HCT116 (cell line): ENCODE data around the gene PNLDC1. TPM values are rescaled to one million over a fixed set of nuclear protein-coding genes. Genes with fewer than 3 reads are reported as not detected.

Source experiments
- ATAC-seq: fragments of 200-7000 bp; cut with Tn5 transposase; 2 replicates; pipeline ENCODE4 v1.9.1; 2020; ENCODE audit warnings: mild to moderate bottlenecking, moderate library complexity
- BruUV-seq: library from RNA; stranded (reverse); fragments of 400-500 nt; replicated peaks from 2 replicates; lab custom pipeline; 2021; lab: Mats Ljungman, UMichigan
- CTCF ChIA-PET: fragments of 300-600 bp; sonication (Branson Sonifier 250); formaldehyde crosslinking; loops from one replicate; lab custom pipeline; 2021; ENCODE audit warnings: antibody characterized with exemption; lab: Charles Lee
- POLR2A ChIA-PET: fragments of 300-600, 350-600 bp; sonication (Branson Sonifier 250); formaldehyde crosslinking; loops from one replicate; lab custom pipeline; 2021; ENCODE audit warnings: antibody characterized with exemption; lab: Charles Lee
- RAD21 ChIA-PET, 2 experiments: fragments of 300-600 bp; sonication (Branson Sonifier 250); formaldehyde crosslinking; loops; one replicate each; lab custom pipeline; 2023; ENCODE audit warnings: low total read pairs in 2 of 2; ENCODE audit not compliant: uncharacterized antibody in 2 of 2, unreplicated experiment in 2 of 2, low non-redundant PET in 1 of 2; lab: Charles Lee
- DNase-seq: peaks from one replicate; pipeline ENCODE4 v3.0.0-alpha.2; 2010; ENCODE audit warnings: low read depth, low spot score
- H2AFZ ChIP-seq: fragments of 200-600 bp; shearing (Covaris generic), sonication (generic); 2 replicates; pipeline ENCODE4 v1.6.1; 2017; ENCODE audit warnings: low read depth, mixed run types, mixed read lengths, antibody characterized with exemption, low read length; ENCODE audit not compliant: poor library complexity, severe bottlenecking
- H3K27ac ChIP-seq: 2 replicates; pipeline ENCODE4 v1.5.1; 2012; ENCODE audit warnings: low read depth, low read length
- H3K27me3 ChIP-seq: fragments of 200-600 bp; sonication (generic); 2 replicates; pipeline ENCODE4 v1.6.1; 2016; ENCODE audit warnings: mixed run types, low read length, mixed read lengths; ENCODE audit not compliant: insufficient read depth
- H3K36me3 ChIP-seq, 2 experiments: fragments of 200-500 bp in 1 of 2; fragments of 200-600 bp in 1 of 2; sonication (Bioruptor generic) in 1 of 2; sonication (generic) in 1 of 2; 2 replicates each; pipeline versions ENCODE4 v1.5.1 to v1.6.1; 2014 to 2016; ENCODE audit warnings: low read length in 2 of 2, inconsistent platforms in 1 of 2, mixed read lengths in 1 of 2, mixed run types in 1 of 2; ENCODE audit not compliant: insufficient read depth in 2 of 2, control insufficient read depth in 1 of 2
- H3K4me1 ChIP-seq, 2 experiments: fragments of 200-600 bp in 1 of 2; sonication (generic) in 1 of 2; 2 replicates each; pipeline versions ENCODE4 v1.5.1 to v1.6.1; 2012 to 2017; ENCODE audit warnings: low read length in 2 of 2, inconsistent platforms in 1 of 2, mild to moderate bottlenecking in 1 of 2, mixed read lengths in 1 of 2, mixed run types in 1 of 2, moderate library complexity in 1 of 2; ENCODE audit not compliant: insufficient read depth in 2 of 2, control insufficient read depth in 1 of 2
- H3K4me2 ChIP-seq: fragments of 200-600 bp; sonication (generic); 2 replicates; pipeline ENCODE4 v1.6.1; 2017; ENCODE audit warnings: mixed run types, low read length, mixed read lengths
- H3K4me3 ChIP-seq, 2 experiments: fragments of 200-600 bp in 1 of 2; sonication (generic) in 1 of 2; replicated peaks in 1 of 2; 2 replicates each; pipeline ENCODE4 v1.5.1; 2011 to 2016; ENCODE audit warnings: low read length in 2 of 2, control low read depth in 1 of 2, low read depth in 1 of 2, mild to moderate bottlenecking in 1 of 2, mixed read lengths in 1 of 2, mixed run types in 1 of 2
- H3K79me2 ChIP-seq: fragments of 200-600 bp; sonication (generic); 2 replicates; pipeline ENCODE4 v1.6.1; 2017; ENCODE audit warnings: mild to moderate bottlenecking, mixed run types, low read length, moderate library complexity, mixed read lengths; ENCODE audit not compliant: insufficient read depth
- H3K9ac ChIP-seq: fragments of 200-600 bp; sonication (generic); 2 replicates; pipeline ENCODE4 v1.6.1; 2016; ENCODE audit warnings: low read length, mixed read lengths
- H3K9me2 ChIP-seq: fragments of 200-600 bp; sonication (generic), shearing (Covaris generic); 2 replicates; pipeline ENCODE4 v1.6.1; 2017; ENCODE audit warnings: mixed run types, mild to moderate bottlenecking, moderate library complexity; ENCODE audit not compliant: insufficient read depth
- H3K9me3 ChIP-seq, 2 experiments: fragments of 200-500 bp in 1 of 2; fragments of 200-600 bp in 1 of 2; sonication (Bioruptor generic) in 1 of 2; sonication (generic) in 1 of 2; 2 replicates each; pipeline ENCODE4 v1.6.1; 2014 to 2017; ENCODE audit warnings: low read length in 2 of 2, mixed read lengths in 2 of 2, inconsistent platforms in 1 of 2, low read depth in 1 of 2, mild to moderate bottlenecking in 1 of 2, mixed run types in 1 of 2, moderate library complexity in 1 of 2; ENCODE audit not compliant: control insufficient read depth in 1 of 2, insufficient read depth in 1 of 2
- H4K20me1 ChIP-seq: fragments of 200-600 bp; sonication (generic), shearing (Covaris generic); 2 replicates; pipeline ENCODE4 v1.6.1; 2017; ENCODE audit warnings: mixed run types, mild to moderate bottlenecking, moderate library complexity; ENCODE audit not compliant: insufficient read depth
- ATF3 ChIP-seq: IDR thresholded peaks from 2 replicates; pipeline ENCODE4 v1.6.1; 2012
- CBX3 ChIP-seq: IDR thresholded peaks from 2 replicates; pipeline ENCODE4 v1.6.1; 2012; ENCODE audit warnings: low read depth
- CTCF ChIP-seq, 3 experiments: fragments of 200-600 bp in 1 of 3; sonication (generic) in 1 of 3; IDR thresholded peaks in 2 of 3; conservative IDR thresholded peaks in 1 of 3; 2 replicates each; pipeline ENCODE4 v1.5.1; 2012 to 2017; ENCODE audit warnings: low read depth in 2 of 3, low read length in 2 of 3, antibody characterized with exemption in 1 of 3, borderline replicate concordance in 1 of 3, control low read depth in 1 of 3, mild to moderate bottlenecking in 1 of 3, mixed read lengths in 1 of 3, mixed run types in 1 of 3, moderate library complexity in 1 of 3; ENCODE audit not compliant: insufficient read depth in 1 of 3
- FOSL1 ChIP-seq: IDR thresholded peaks from 2 replicates; pipeline ENCODE4 v1.6.1; 2012; ENCODE audit warnings: low read depth
- MAX ChIP-seq: IDR thresholded peaks from 2 replicates; pipeline ENCODE4 v1.6.1; 2012
- RAD21 ChIP-seq: IDR thresholded peaks from 2 replicates; pipeline ENCODE4 v1.6.1; 2012; ENCODE audit warnings: low read depth, mild to moderate bottlenecking
- ZNF274 ChIP-seq: fragments of 200-500 bp; sonication (Bioruptor generic); IDR thresholded peaks from 2 replicates; pipeline ENCODE4 v1.6.1; 2014; ENCODE audit warnings: mild to moderate bottlenecking, low read depth, low read length, inconsistent platforms
- intact Hi-C: fragments of 100-400 bp; cut with micrococcal nuclease; formaldehyde crosslinking; loops from 2 replicates; pipeline ENCODE4 v1.10.0; 2022
- total RNA-seq: library from RNA; stranded (reverse); gene quantifications from one replicate; pipeline ENCODE4 v1.2.1, GENCODE V29; 2021; ENCODE audit not compliant: unreplicated experiment

The PNLDC1 gene
- total RNA-seq, 1 experiment from 2014 or later, result 0.37 TPM

GRCh38 chr6:159833997-159834603, 34.0 kb downstream of the PNLDC1 start:
- RAD21 ChIA-PET, result no interaction called here
- H3K27me3 ChIP-seq, result no peaks in the 10 kb centered on the region
- no peak overlapping the region for H3K4me2 ChIP-seq
- no peaks in the 10 kb centered on the region for H3K9me2 ChIP-seq
- CTCF ChIA-PET, result no interaction called here
- H4K20me1 ChIP-seq, result no peaks in the 10 kb centered on the region
- no peak overlapping the region for H3K27ac ChIP-seq
- no peak for DNase-seq
- H3K79me2 ChIP-seq, result no peaks in the 10 kb centered on the region
- intact Hi-C loops, result no loop called here
- ATAC-seq, result no peak
- no peak overlapping the region for H3K9ac ChIP-seq
- no peak overlapping the region for H3K4me3 ChIP-seq
- POLR2A ChIA-PET, result no interaction called here
- no peaks in the 10 kb centered on the region for H3K9me3 ChIP-seq
- no peak overlapping the region for H2AFZ ChIP-seq
- BruUV-seq, result no TSS peak
- TF ChIP-seq CBX3, result no peak
- no peak for TF ChIP-seq MAX
- no peak for TF ChIP-seq ATF3
- no peak for TF ChIP-seq CTCF (IDR thresholded peaks at IDR 0.05 in 2 of 3, conservative IDR thresholded peaks at IDR 0.05 in 1 of 3; ENCODE audit: borderline replicate concordance in 1 of 3, insufficient read depth in 1 of 3, low read depth in 2 of 3, low read length in 2 of 3)
- no peak for TF ChIP-seq RAD21
- TF ChIP-seq FOSL1, result no peak
- TF ChIP-seq ZNF274, result no peak
- H3K4me1 ChIP-seq, result peaks cover 0 to 5% of the 10 kb centered on the region in 2 experiments; a peak in 1 of 4 replicates
- H3K36me3 ChIP-seq, result no peaks in the 10 kb centered on the region
